HCT116 (cell line): ENCODE data around the gene KAT5. TPM values are rescaled to one million over a fixed set of nuclear protein-coding genes. Genes with fewer than 3 reads are reported as not detected.

Source experiments
- ATAC-seq: fragments of 200-7000 bp; cut with Tn5 transposase; 2 replicates; pipeline ENCODE4 v1.9.1; 2020; ENCODE audit warnings: mild to moderate bottlenecking, moderate library complexity
- BruUV-seq: library from RNA; stranded (reverse); fragments of 400-500 nt; replicated peaks from 2 replicates; lab custom pipeline; 2021; lab: Mats Ljungman, UMichigan
- CTCF ChIA-PET: fragments of 300-600 bp; sonication (Branson Sonifier 250); formaldehyde crosslinking; loops from one replicate; lab custom pipeline; 2021; ENCODE audit warnings: antibody characterized with exemption; lab: Charles Lee
- POLR2A ChIA-PET: fragments of 300-600, 350-600 bp; sonication (Branson Sonifier 250); formaldehyde crosslinking; loops from one replicate; lab custom pipeline; 2021; ENCODE audit warnings: antibody characterized with exemption; lab: Charles Lee
- RAD21 ChIA-PET, 2 experiments: fragments of 300-600 bp; sonication (Branson Sonifier 250); formaldehyde crosslinking; loops; one replicate each; lab custom pipeline; 2023; ENCODE audit warnings: low total read pairs in 2 of 2; ENCODE audit not compliant: uncharacterized antibody in 2 of 2, unreplicated experiment in 2 of 2, low non-redundant PET in 1 of 2; lab: Charles Lee
- DNase-seq: peaks from one replicate; pipeline ENCODE4 v3.0.0-alpha.2; 2010; ENCODE audit warnings: low read depth, low spot score
- H2AFZ ChIP-seq: fragments of 200-600 bp; shearing (Covaris generic), sonication (generic); 2 replicates; pipeline ENCODE4 v1.6.1; 2017; ENCODE audit warnings: low read depth, mixed run types, mixed read lengths, antibody characterized with exemption, low read length; ENCODE audit not compliant: poor library complexity, severe bottlenecking
- H3K27ac ChIP-seq: 2 replicates; pipeline ENCODE4 v1.5.1; 2012; ENCODE audit warnings: low read depth, low read length
- H3K27me3 ChIP-seq: fragments of 200-600 bp; sonication (generic); 2 replicates; pipeline ENCODE4 v1.6.1; 2016; ENCODE audit warnings: mixed run types, low read length, mixed read lengths; ENCODE audit not compliant: insufficient read depth
- H3K36me3 ChIP-seq, 2 experiments: fragments of 200-500 bp in 1 of 2; fragments of 200-600 bp in 1 of 2; sonication (Bioruptor generic) in 1 of 2; sonication (generic) in 1 of 2; 2 replicates each; pipeline versions ENCODE4 v1.5.1 to v1.6.1; 2014 to 2016; ENCODE audit warnings: low read length in 2 of 2, inconsistent platforms in 1 of 2, mixed read lengths in 1 of 2, mixed run types in 1 of 2; ENCODE audit not compliant: insufficient read depth in 2 of 2, control insufficient read depth in 1 of 2
- H3K4me1 ChIP-seq, 2 experiments: fragments of 200-600 bp in 1 of 2; sonication (generic) in 1 of 2; 2 replicates each; pipeline versions ENCODE4 v1.5.1 to v1.6.1; 2012 to 2017; ENCODE audit warnings: low read length in 2 of 2, inconsistent platforms in 1 of 2, mild to moderate bottlenecking in 1 of 2, mixed read lengths in 1 of 2, mixed run types in 1 of 2, moderate library complexity in 1 of 2; ENCODE audit not compliant: insufficient read depth in 2 of 2, control insufficient read depth in 1 of 2
- H3K4me2 ChIP-seq: fragments of 200-600 bp; sonication (generic); 2 replicates; pipeline ENCODE4 v1.6.1; 2017; ENCODE audit warnings: mixed run types, low read length, mixed read lengths
- H3K4me3 ChIP-seq, 2 experiments: fragments of 200-600 bp in 1 of 2; sonication (generic) in 1 of 2; replicated peaks in 1 of 2; 2 replicates each; pipeline ENCODE4 v1.5.1; 2011 to 2016; ENCODE audit warnings: low read length in 2 of 2, control low read depth in 1 of 2, low read depth in 1 of 2, mild to moderate bottlenecking in 1 of 2, mixed read lengths in 1 of 2, mixed run types in 1 of 2
- H3K79me2 ChIP-seq: fragments of 200-600 bp; sonication (generic); 2 replicates; pipeline ENCODE4 v1.6.1; 2017; ENCODE audit warnings: mild to moderate bottlenecking, mixed run types, low read length, moderate library complexity, mixed read lengths; ENCODE audit not compliant: insufficient read depth
- H3K9ac ChIP-seq: fragments of 200-600 bp; sonication (generic); 2 replicates; pipeline ENCODE4 v1.6.1; 2016; ENCODE audit warnings: low read length, mixed read lengths
- H3K9me2 ChIP-seq: fragments of 200-600 bp; sonication (generic), shearing (Covaris generic); 2 replicates; pipeline ENCODE4 v1.6.1; 2017; ENCODE audit warnings: mixed run types, mild to moderate bottlenecking, moderate library complexity; ENCODE audit not compliant: insufficient read depth
- H3K9me3 ChIP-seq, 2 experiments: fragments of 200-500 bp in 1 of 2; fragments of 200-600 bp in 1 of 2; sonication (Bioruptor generic) in 1 of 2; sonication (generic) in 1 of 2; 2 replicates each; pipeline ENCODE4 v1.6.1; 2014 to 2017; ENCODE audit warnings: low read length in 2 of 2, mixed read lengths in 2 of 2, inconsistent platforms in 1 of 2, low read depth in 1 of 2, mild to moderate bottlenecking in 1 of 2, mixed run types in 1 of 2, moderate library complexity in 1 of 2; ENCODE audit not compliant: control insufficient read depth in 1 of 2, insufficient read depth in 1 of 2
- H4K20me1 ChIP-seq: fragments of 200-600 bp; sonication (generic), shearing (Covaris generic); 2 replicates; pipeline ENCODE4 v1.6.1; 2017; ENCODE audit warnings: mixed run types, mild to moderate bottlenecking, moderate library complexity; ENCODE audit not compliant: insufficient read depth
- ATF3 ChIP-seq: IDR thresholded peaks from 2 replicates; pipeline ENCODE4 v1.6.1; 2012
- CBX3 ChIP-seq: IDR thresholded peaks from 2 replicates; pipeline ENCODE4 v1.6.1; 2012; ENCODE audit warnings: low read depth
- CEBPB ChIP-seq: IDR thresholded peaks from 2 replicates; pipeline ENCODE4 v1.6.1; 2012; ENCODE audit warnings: low read depth
- EGR1 ChIP-seq: IDR thresholded peaks from 2 replicates; pipeline ENCODE4 v1.6.1; 2012; ENCODE audit warnings: low read depth
- EZH2 ChIP-seq: fragments of 200-600 bp; sonication (generic); IDR thresholded peaks from 2 replicates; pipeline ENCODE4 v1.6.1; 2017; ENCODE audit warnings: antibody characterized with exemption, mixed run types
- EZH2phosphoT487 ChIP-seq: fragments of 200-600 bp; IDR thresholded peaks from 2 replicates; pipeline ENCODE4 v1.6.1; 2018; ENCODE audit warnings: antibody characterized with exemption, borderline replicate concordance
- FOSL1 ChIP-seq: IDR thresholded peaks from 2 replicates; pipeline ENCODE4 v1.6.1; 2012; ENCODE audit warnings: low read depth
- JUND ChIP-seq: IDR thresholded peaks from 2 replicates; pipeline ENCODE4 v1.6.1; 2012
- MAX ChIP-seq: IDR thresholded peaks from 2 replicates; pipeline ENCODE4 v1.6.1; 2012
- POLR2A ChIP-seq: IDR thresholded peaks from 2 replicates; pipeline ENCODE4 v1.7.0; 2011; ENCODE audit warnings: borderline replicate concordance; ENCODE audit not compliant: insufficient read depth, insufficient read length; ENCODE audit errors: extremely low read depth
- RAD21 ChIP-seq: IDR thresholded peaks from 2 replicates; pipeline ENCODE4 v1.6.1; 2012; ENCODE audit warnings: low read depth, mild to moderate bottlenecking
- SIN3A ChIP-seq: IDR thresholded peaks from 2 replicates; pipeline ENCODE4 v1.6.1; 2012; ENCODE audit warnings: low read depth
- SP1 ChIP-seq: IDR thresholded peaks from 2 replicates; pipeline ENCODE4 v1.6.1; 2012; ENCODE audit warnings: low read depth
- SRF ChIP-seq: IDR thresholded peaks from 2 replicates; pipeline ENCODE4 v1.6.1; 2012; ENCODE audit warnings: low read depth
- TCF7L2 ChIP-seq: IDR thresholded peaks from 2 replicates; pipeline ENCODE4 v1.7.0; 2011; ENCODE audit warnings: borderline replicate concordance, inconsistent platforms; ENCODE audit not compliant: insufficient read depth, insufficient read length; ENCODE audit errors: extremely low read depth
- ZFX ChIP-seq: fragments of 450-650 bp; IDR thresholded peaks from 2 replicates; pipeline ENCODE4 v1.6.1; 2017
- ZNF274 ChIP-seq: fragments of 200-500 bp; sonication (Bioruptor generic); IDR thresholded peaks from 2 replicates; pipeline ENCODE4 v1.6.1; 2014; ENCODE audit warnings: mild to moderate bottlenecking, low read depth, low read length, inconsistent platforms
- intact Hi-C: fragments of 100-400 bp; cut with micrococcal nuclease; formaldehyde crosslinking; loops from 2 replicates; pipeline ENCODE4 v1.10.0; 2022
- total RNA-seq: library from RNA; stranded (reverse); gene quantifications from one replicate; pipeline ENCODE4 v1.2.1, GENCODE V29; 2021; ENCODE audit not compliant: unreplicated experiment
- TF ChIP-seq, protein P1 (sequence below): IDR thresholded peaks from 2 replicates; pipeline ENCODE4 v1.6.1; 2011; ENCODE audit warnings: mild to moderate bottlenecking, low read length, moderate library complexity; ENCODE audit not compliant: insufficient replicate concordance; ENCODE audit errors: extremely low read depth
- TF ChIP-seq, protein P2 (sequence below): IDR thresholded peaks from 2 replicates; pipeline ENCODE4 v1.6.1; 2012; ENCODE audit warnings: low read depth
- TF ChIP-seq, protein P3 (sequence below), 3 experiments: fragments of 200-600 bp in 1 of 3; sonication (generic) in 1 of 3; IDR thresholded peaks in 2 of 3; conservative IDR thresholded peaks in 1 of 3; 2 replicates each; pipeline ENCODE4 v1.5.1; 2012 to 2017; ENCODE audit warnings: low read depth in 2 of 3, low read length in 2 of 3, antibody characterized with exemption in 1 of 3, borderline replicate concordance in 1 of 3, control low read depth in 1 of 3, mild to moderate bottlenecking in 1 of 3, mixed read lengths in 1 of 3, mixed run types in 1 of 3, moderate library complexity in 1 of 3; ENCODE audit not compliant: insufficient read depth in 1 of 3

The KAT5 gene
- total RNA-seq, 1 experiment from 2014 or later, result 78.7 TPM

DNA sequence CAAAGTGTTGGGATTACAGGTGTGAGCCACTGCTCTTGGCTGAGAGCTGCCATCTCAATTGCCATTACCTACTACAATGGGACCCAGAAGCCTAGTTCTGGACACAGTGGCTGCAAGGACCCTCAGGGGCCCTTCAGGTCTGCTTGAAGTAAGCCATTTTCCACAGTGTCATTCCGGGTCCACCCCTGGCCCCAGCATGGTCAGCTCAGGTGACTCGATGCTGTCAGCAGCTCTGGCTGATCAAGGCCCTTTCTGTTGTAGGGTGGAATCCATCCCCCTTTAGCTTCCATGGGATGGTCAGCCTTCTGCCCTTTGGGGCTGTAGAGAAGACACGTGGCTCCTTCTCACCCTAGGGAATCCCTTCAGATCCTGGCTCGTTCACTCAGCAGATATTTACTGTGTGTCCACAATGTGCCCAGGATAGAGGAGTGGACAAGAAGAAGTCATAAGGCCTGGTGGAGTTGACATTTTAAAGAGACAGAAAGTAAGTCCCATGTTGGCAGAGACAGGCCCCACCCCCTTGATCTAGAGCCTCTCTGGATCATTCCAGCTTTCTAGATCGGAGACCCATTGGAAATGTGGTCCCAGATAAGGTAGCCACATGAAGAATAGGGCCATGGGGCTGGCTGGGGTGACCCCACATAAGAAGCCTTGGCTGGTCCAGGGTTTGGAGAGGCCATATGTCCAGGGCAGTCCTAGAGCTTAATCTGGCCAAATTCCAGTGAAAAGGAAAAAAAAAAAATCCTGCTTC lies 15.1 kb upstream of the KAT5 start:
- no peak for TF ChIP-seq JUND
- TF ChIP-seq ATF3, result no peak
- no peak for TF ChIP-seq SIN3A
- no peak for TF ChIP-seq EZH2
- TF ChIP-seq EZH2phosphoT487, result no peak
- no peak for TF ChIP-seq FOSL1
- TF ChIP-seq, protein P1, sequence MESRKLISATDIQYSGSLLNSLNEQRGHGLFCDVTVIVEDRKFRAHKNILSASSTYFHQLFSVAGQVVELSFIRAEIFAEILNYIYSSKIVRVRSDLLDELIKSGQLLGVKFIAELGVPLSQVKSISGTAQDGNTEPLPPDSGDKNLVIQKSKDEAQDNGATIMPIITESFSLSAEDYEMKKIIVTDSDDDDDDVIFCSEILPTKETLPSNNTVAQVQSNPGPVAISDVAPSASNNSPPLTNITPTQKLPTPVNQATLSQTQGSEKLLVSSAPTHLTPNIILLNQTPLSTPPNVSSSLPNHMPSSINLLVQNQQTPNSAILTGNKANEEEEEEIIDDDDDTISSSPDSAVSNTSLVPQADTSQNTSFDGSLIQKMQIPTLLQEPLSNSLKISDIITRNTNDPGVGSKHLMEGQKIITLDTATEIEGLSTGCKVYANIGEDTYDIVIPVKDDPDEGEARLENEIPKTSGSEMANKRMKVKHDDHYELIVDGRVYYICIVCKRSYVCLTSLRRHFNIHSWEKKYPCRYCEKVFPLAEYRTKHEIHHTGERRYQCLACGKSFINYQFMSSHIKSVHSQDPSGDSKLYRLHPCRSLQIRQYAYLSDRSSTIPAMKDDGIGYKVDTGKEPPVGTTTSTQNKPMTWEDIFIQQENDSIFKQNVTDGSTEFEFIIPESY, result no peak
- no peak for TF ChIP-seq POLR2A
- TF ChIP-seq CBX3, result no peak
- TF ChIP-seq, protein P2, sequence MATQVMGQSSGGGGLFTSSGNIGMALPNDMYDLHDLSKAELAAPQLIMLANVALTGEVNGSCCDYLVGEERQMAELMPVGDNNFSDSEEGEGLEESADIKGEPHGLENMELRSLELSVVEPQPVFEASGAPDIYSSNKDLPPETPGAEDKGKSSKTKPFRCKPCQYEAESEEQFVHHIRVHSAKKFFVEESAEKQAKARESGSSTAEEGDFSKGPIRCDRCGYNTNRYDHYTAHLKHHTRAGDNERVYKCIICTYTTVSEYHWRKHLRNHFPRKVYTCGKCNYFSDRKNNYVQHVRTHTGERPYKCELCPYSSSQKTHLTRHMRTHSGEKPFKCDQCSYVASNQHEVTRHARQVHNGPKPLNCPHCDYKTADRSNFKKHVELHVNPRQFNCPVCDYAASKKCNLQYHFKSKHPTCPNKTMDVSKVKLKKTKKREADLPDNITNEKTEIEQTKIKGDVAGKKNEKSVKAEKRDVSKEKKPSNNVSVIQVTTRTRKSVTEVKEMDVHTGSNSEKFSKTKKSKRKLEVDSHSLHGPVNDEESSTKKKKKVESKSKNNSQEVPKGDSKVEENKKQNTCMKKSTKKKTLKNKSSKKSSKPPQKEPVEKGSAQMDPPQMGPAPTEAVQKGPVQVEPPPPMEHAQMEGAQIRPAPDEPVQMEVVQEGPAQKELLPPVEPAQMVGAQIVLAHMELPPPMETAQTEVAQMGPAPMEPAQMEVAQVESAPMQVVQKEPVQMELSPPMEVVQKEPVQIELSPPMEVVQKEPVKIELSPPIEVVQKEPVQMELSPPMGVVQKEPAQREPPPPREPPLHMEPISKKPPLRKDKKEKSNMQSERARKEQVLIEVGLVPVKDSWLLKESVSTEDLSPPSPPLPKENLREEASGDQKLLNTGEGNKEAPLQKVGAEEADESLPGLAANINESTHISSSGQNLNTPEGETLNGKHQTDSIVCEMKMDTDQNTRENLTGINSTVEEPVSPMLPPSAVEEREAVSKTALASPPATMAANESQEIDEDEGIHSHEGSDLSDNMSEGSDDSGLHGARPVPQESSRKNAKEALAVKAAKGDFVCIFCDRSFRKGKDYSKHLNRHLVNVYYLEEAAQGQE, result no peak
- no peak for TF ChIP-seq SRF
- TF ChIP-seq CEBPB, result no peak
- TF ChIP-seq ZNF274, result no peak
- TF ChIP-seq ZFX, result no peak
- TF ChIP-seq, protein P3, sequence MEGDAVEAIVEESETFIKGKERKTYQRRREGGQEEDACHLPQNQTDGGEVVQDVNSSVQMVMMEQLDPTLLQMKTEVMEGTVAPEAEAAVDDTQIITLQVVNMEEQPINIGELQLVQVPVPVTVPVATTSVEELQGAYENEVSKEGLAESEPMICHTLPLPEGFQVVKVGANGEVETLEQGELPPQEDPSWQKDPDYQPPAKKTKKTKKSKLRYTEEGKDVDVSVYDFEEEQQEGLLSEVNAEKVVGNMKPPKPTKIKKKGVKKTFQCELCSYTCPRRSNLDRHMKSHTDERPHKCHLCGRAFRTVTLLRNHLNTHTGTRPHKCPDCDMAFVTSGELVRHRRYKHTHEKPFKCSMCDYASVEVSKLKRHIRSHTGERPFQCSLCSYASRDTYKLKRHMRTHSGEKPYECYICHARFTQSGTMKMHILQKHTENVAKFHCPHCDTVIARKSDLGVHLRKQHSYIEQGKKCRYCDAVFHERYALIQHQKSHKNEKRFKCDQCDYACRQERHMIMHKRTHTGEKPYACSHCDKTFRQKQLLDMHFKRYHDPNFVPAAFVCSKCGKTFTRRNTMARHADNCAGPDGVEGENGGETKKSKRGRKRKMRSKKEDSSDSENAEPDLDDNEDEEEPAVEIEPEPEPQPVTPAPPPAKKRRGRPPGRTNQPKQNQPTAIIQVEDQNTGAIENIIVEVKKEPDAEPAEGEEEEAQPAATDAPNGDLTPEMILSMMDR (IDR thresholded peaks at IDR 0.05 in 2 of 3, conservative IDR thresholded peaks at IDR 0.05 in 1 of 3; ENCODE audit: borderline replicate concordance in 1 of 3, insufficient read depth in 1 of 3, low read depth in 2 of 3, low read length in 2 of 3), result no peak
- no peak for TF ChIP-seq RAD21
- TF ChIP-seq MAX, result no peak
- TF ChIP-seq EGR1, result no peak
- TF ChIP-seq SP1, result no peak
- no peak for TF ChIP-seq TCF7L2
- Histone ChIP-seq H3K27me3 (no peaks in the 10 kb centered on the region), H3K79me2 (no peaks in the 10 kb centered on the region), H3K9ac (no peak overlapping the region), H3K27ac (no peak overlapping the region), H3K4me3 (no peak overlapping the region), H3K36me3 (no peaks in the 10 kb centered on the region), H4K20me1 (no peaks in the 10 kb centered on the region), H3K9me2 (no peaks in the 10 kb centered on the region), H2AFZ (no peak overlapping the region), H3K4me2 (no peak overlapping the region), H3K4me1 (peaks cover 11% of the 10 kb centered on the region in 2 experiments; a peak in 3 of 4 replicates), H3K9me3 (no peaks in the 10 kb centered on the region)
- ChIA-PET RAD21 (no interaction called here), POLR2A (no interaction called here), CTCF (no interaction called here)
- DNase-seq, result no peak
- no peak for ATAC-seq
- intact Hi-C loops, result no loop called here
- BruUV-seq, result no TSS peak
